Measurements from ENCODE around the gene BICDL1.

BICDL1 gene

DNA sequence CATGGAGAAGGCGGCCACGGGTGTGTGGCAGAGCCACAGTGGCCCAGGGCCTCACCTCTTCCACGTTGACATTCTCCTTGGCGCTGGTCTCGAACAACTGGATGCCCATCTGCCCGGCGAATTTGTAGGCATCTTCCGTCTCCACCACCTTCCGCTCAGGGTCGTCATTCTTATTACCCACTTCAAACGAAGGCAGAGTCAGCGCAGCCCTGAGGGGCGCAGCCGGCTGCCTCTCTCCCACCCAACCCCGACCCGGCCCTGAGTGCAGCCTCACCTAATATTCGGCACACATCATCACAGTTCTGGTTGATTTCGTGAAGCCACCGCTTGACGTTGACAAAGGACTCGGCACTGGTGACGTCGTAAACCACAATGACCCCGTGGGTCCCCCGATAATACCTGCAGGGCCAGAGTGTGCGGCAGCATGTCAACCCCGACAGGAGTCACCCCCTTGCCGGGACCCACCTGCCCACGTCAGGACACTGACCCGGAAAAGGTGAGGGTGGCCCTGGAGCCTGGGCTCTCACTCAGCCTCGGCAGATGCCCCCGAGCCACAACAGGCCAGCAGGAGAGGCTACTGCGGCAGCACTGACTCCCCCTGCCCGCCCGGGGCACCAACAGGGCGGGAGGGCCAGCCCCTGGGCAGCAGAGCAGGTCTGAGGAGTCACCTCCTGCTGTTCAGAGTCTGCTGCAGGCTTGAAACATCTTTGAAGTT is 109.9 kb downstream of the BICDL1 start:
- DNase-seq = no peak

DNA sequence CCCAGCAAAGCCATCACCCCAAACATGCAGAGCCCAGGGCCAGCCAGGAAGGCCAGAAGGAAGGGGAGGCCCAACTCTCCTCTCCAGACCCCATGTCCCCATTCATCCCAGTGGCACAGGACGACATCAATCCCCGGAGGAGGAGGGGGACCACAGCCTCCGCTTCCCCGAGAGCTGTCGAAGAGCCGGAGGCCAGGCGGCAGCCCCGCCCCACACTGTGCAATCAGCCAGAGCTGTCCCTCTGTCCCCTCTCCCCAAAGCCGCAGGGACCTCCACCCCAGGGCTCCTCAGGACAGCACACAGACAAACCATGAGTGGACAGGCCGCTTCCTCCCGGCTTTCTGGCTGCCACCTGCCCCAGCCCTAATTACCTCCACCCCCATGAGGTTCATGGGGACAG is 110.7 kb downstream of the BICDL1 start:
- DNase-seq = no peak

DNA sequence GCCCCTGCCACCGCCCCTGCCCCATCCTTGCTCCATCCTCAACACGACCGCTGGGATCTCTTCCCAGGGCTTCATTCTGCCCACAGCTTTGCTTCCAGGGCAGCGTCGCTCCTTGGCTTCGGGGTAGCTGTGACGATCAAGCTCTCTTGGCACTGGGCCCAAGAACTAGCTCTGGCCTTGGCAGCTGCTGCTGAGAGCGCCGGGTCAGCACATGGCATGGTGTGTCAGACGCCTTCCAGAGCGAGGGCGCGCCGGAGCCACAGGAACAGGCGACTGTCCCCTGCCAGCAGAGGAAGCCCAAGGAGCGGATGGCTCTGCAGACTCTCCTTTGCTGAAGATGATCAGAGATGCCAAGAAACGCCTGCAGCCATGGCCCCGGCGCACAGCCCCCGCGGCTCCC is 111.6 kb downstream of the BICDL1 start:
- DNase-seq = peak in 56 of 58 donors; percentile 17 to 90 (median 74)

DNA sequence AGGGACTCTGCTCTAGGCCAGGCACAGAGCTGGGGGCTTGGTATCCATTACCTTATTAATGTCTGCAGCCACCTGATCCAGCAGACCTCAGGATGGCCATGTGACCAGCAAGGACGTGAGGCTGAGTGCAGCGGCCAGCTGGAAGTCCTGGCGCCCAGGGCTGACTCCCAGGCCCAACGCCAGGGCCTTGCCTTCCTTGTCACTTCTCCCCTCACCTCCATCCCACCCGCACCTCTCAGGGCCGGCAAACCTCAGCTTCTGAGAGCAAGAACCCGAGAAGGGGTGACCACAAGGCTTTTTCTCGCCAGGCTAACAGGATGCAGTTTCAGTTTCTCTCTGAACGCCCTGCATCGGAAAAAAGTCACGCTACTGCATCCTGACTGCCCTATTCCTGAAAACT is 112.1 kb downstream of the BICDL1 start:
- DNase-seq = no peak

DNA sequence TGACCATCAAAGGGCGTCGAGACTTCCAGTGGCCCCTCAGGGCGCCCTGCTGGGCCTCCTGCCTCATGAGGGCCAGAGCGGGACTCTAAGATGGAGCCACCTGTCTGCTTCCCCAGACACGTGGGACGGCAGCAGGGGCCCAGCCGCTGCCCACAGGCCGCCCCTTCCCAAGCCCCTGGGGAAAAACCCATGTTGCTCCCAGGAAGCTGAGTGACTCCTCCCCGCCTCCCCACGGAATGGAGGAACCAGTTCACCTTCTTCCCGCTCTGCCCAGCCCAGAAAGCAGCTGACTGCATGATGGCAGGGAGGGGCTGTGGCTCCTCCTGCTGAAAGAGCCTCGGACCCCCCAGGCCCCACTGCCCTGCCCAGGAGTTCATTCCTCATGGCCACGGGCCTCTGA is 112.6 kb downstream of the BICDL1 start:
- no peak for DNase-seq

- peak in 1 of 58 donors; percentile 5 for DNase-seq
Observed at GRCh38 chr12:120102189-120103043, 113.4 kb downstream of the BICDL1 start.

GRCh38 chr12:120103044-120103338 is 114.0 kb downstream of the BICDL1 start:
- no peak for DNase-seq

DNA sequence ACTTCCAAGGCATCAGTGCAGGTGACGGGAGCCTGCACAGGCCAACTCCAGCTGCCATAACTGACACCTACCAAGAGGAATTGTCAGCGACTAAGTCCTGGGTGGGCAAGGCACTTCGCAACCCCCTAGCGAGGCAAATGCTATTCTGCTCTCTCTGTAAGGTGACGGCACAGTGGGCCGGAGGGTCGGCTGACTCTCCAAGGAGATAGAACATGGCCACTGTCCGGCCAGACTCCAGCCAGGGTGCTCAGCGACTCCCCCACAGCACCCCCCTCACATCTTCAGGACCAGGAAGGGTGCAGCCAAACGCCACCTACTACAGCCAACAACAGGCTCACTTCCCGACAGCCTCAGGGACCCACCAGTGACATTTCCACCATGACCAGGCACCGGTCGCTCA is 114.3 kb downstream of the BICDL1 start:
- no peak for DNase-seq

DNA sequence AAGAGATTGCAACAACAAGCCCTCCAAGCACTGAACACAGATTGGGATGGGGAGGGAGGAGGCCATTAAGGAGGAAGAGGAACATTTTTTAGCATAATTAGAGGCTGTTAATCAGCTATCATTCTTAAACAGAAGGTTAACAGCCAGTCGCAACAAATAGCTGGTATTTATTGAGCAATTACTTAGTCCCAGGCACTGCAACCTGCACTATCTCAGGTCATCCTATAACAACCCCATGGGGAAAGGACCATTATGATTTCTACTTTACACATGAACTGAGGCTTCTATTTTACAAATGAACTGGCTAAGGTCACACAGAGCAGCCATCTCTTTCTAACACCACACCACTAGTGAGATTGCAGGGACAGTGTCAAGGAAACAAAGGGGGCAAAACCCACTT is 117.1 kb downstream of the BICDL1 start:
- no peak for DNase-seq

DNA sequence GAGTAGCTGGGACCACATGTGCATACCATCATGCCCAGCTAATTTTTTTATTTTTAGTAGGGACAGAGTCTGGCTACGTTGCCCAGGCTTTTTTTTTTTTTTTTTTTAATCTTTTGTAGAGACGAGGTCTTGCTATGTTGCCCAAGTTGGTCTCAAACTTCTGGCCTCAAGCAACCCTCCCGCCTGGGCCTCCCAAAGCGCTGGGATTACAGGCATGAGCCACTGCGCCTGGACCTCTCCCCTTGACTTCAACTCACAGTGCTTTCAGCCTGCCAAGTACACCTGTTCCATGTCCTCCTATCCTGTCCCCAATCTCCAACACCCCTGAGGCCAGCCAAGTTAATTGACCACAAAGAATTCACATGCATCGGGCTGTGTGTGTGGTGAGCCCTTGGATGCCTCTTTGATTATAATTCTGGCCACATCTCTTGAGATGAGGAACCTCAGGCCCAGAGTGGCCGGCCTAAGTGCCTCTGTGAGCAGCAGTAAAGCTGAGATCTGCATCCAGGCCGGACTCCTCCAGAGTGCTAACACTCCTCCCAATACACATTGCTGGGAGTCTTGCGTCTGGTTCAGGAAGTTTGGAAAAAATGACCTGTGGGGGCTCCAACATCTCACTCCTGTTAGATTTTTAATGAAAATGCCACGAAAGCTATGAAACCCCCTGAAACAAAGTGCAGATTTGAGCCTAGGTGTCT is 120.7 kb downstream of the BICDL1 start:
- no peak for DNase-seq

GRCh38 chr12:120110550-120111501 is 121.8 kb downstream of the BICDL1 start:
- peak in 35 of 58 donors; percentile 10 to 70 (median 30) for DNase-seq

- DNase-seq = no peak
Observed at GRCh38 chr12:120115066-120115465, 126.0 kb downstream of the BICDL1 start.

DNA sequence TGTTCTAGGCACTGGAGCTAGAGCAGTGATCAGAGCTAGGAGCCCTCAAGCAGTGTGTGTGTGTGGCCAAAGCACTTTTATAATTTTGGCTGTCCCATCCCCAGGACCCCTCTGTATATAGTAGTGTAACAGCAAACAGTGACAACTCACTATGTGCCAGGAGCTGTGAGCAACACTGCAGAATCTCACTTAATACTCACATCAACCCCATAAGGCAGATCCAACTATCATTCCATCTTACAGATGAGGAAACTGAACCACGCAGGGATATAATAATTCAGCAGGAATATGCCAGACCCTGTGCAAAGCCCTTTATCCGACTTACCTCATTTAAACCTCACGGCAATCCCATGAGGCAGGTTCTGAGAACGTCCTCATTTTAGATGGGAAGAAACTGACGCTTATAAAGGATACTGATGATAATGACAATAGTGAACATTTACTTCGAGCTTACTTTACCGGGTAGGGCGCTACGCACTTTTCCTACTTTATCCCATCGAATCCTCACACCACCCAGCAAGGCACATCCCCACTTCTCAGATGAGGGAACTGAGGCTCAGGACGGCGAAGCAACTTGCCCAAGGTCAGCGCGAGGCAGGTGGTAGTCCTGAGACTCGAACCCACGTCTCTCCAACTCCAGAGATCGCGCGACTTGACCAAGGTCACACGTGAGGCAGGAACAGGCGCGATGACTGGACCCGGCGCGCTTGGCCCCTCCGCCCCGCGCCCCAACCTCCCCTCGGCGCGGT is 126.8 kb downstream of the BICDL1 start:
- DNase-seq = peak in 1 of 58 donors; percentile 9

DNA sequence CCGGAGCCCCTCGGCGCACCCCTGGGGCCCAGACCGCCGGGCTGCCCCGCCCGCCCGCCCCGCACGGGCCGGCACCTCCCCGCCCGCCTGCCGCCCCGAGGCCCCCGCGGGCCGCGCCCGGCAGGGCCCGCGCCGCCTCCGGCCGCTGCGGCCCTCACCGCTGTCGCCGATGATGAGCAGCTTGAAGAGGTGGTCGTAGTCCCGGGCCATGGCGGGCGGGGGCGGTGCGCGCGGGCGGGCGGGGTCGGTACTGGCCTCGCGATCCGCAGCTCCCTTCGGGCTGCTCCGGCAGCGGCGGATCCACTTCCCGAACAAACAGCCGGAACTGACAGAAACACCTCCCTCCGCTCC is 127.4 kb downstream of the BICDL1 start, which contains the start of gene RAB35:
Gene RAB35 (minus strand): TSS at position 313 of the 351 bp plus-strand sequence. CDS start 103 bp downstream, at position 210.
- DNase-seq = peak in 1 of 58 donors; percentile 55

DNA sequence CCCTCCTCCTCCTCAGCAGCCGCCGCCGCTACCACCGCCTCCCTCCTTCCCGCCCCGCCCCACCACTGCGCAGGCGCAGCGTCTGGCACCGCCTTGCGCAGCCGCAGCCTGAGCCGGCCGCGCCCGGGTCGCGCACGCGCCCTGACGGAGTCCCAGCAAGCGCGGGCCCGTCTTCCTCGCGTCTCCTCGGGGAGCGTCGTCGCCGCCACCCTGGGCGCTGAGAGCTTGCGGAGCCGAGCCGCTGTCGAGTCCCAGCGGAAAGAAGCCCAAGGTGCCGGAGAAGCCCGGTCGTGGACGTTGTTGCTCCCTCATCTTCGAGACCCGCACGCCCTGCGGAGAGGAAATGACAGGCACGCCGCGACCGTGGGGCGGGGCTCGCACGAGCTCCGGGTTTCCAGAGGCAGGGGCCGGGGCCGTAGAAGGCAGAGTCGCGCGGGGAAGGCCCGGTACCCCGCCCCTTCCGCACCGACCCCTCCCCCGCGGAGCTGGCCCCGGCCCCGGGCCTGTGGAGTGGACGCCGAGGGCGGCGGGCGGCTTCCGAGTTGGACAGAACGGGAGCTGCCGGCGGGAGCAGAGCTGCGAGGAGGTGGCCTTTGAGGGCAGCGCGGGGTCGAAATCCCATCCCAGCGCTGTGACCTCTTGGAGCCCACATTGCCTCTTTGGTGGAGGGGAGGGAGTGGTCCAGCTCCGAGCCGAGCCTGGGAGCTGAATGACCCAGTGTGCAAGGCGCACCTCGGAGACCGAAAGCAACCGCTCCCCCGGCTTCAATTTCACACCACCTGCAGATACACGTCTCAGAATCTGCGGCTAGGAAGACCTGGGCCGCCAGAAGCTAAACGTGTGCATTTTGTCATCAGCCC is 128.0 kb downstream of the BICDL1 start:
- peak in 57 of 58 donors; percentile 59 to 95 (median 90) for DNase-seq

DNA sequence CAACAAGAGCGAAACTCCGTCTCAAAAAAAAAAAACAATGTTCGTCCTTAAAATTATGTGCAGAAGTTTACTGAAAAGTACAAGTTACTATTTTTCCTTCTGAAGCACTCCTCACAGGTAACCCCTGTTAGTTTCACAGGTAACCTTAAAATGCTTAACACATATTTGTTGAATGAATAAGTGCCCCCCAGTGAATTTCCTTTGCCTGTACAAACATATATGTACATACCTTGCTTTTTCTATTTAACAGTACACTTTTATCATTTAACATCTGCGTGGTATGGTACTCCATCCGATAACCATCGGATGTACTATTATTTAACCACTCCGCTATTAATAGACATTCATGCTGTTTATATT is 128.9 kb downstream of the BICDL1 start:
- DNase-seq = no peak

- DNase-seq = no peak
Observed at GRCh38 chr12:120118321-120119061, 129.5 kb downstream of the BICDL1 start.

DNA sequence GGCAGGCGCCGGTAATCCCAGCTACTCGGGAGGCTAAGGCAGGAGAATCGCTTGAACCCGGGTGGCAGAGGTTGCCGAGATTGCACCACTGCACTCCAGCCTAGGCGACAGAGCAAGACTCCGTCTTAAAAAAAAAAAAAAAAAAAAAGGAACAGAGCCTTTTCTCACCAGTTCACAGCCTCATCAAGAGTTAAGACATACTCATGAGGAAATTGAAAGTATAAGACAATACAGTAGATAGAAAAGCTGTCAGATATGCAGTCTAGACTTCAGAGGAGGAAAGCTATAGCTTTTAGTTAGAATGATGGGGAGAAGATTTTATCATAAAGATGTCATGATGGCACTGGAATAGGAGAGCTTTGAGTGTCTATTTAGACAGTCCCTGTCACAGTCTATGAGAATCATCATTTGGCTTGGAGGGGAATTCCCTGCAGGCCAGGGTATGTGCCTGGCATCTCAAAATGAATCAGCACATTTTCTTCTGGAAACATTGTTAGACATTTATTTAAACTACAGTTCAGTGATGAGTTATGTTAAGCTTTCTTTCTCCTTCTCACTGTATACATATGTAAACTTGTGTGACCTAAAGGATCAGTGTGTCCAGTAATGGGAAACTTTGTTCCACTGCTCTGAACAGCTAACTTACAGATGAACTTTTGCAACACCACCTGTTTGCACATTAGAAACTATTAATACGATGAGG is 130.4 kb downstream of the BICDL1 start:
- DNase-seq = no peak

All from anterior cingulate cortex (tissue), 58 donors.